Uterus (tissue), 4 donors: ENCODE data around the gene SLC39A1. TPM values are rescaled to one million over a fixed set of nuclear protein-coding genes. Genes with fewer than 3 reads are reported as not detected.

ENCODE experiments used
- DNase-seq, 2 donors: peaks; one replicate each; pipeline ENCODE4 v3.0.0-alpha.2; 2019 to 2020
- H3K27ac ChIP-seq, 2 donors: fragments of 200-600 bp; sonication (generic); 1 replicate in 1 of 2; 2 replicates in 1 of 2; pipeline ENCODE4 v1.5.1; 2016 to 2018
- H3K27me3 ChIP-seq, 2 donors: fragments of 200-600 bp; sonication (generic); one replicate each; pipeline ENCODE4 v1.5.1; 2018 to 2019; ENCODE audit warnings: control low read depth in 1 of 2
- H3K36me3 ChIP-seq, 2 donors: fragments of 200-600 bp; sonication (generic); one replicate each; pipeline ENCODE4 v1.5.1; 2019; ENCODE audit warnings: control low read depth in 1 of 2
- H3K4me1 ChIP-seq, 2 donors: fragments of 200-600 bp; sonication (generic); one replicate each; pipeline ENCODE4 v1.5.1; 2018 to 2019; ENCODE audit warnings: control low read depth in 1 of 2
- H3K4me3 ChIP-seq, 2 donors: fragments of 200-600 bp; sonication (generic); 1 replicate in 1 of 2; 2 replicates in 1 of 2; pipeline ENCODE4 v1.5.1; 2018 to 2019; ENCODE audit warnings: mild to moderate bottlenecking in 1 of 2
- H3K9me3 ChIP-seq, 2 donors: fragments of 200-600 bp; sonication (generic); one replicate each; pipeline ENCODE4 v1.5.1; 2019; ENCODE audit warnings: control low read depth in 1 of 2
- POLR2A ChIP-seq, 2 donors: fragments of 450-650 bp; IDR thresholded peaks; one replicate each; pipeline ENCODE4 v1.6.1; 2016; ENCODE audit warnings: antibody characterized with exemption in 2 of 2, mild to moderate bottlenecking in 1 of 2, moderate library complexity in 1 of 2
- intact Hi-C: fragments of 100-400 bp; cut with DNase I; formaldehyde crosslinking; loops from one replicate; pipeline ENCODE4 v1.15.1; 2023; ENCODE audit warnings: low total_unique reads
- total RNA-seq, 4 donors: library from RNA; depleted of rRNA in 3 of 4; stranded (reverse); fragments of >200 nt in 3 of 4; gene quantifications; one replicate each; pipeline versions ENCODE4 v1.1.0 to v1.2.4, GENCODE V29; 2014 to 2023
- TF ChIP-seq, protein P1 (sequence below), 4 experiments: fragments of 200-600 bp in 2 of 4; fragments of 450-650 bp in 2 of 4; sonication (generic) in 2 of 4; IDR thresholded peaks; one replicate each; pipeline ENCODE4 v1.5.1; 2016 to 2019; ENCODE audit warnings: antibody characterized with exemption in 4 of 4, mild to moderate bottlenecking in 2 of 4, moderate library complexity in 1 of 4
- donor health status: DM: yes; HTN: yes; CAD: no.

Gene SLC39A1
- total RNA-seq, 4 donors from 2014 or later, result 66.3 to 96.2 (median 83.6) TPM

DNA sequence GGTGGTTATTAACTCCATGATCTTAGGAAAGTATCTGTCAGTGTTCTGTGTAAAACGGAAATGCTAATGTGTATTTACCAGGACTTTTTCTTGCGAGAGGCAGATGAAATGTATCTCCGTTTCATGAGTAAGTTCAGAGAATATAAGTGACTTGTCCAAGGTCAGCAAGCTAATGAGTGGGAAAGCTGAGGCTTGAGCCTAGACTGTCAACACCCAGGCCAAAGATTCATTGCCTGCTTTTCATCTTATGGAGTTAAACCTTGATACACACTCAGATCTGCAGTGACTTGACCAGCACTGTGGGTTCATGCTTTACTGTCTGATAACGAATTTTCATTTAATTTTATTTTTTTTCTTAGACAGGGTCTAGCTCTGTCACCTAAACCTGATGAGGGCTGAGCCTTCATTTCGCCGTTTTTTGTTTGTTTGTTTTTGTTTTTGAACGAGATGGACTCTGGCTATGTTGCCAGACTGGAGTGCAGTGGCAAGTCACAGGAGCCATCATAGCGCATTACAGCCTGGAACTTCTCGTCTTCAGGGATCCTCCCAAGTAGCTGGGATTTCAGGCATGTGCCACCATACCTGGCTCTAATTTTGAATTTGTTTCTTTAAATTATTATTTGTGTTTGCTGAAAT, 15.1 kb upstream of the SLC39A1 start:
- no peaks in the 10 kb centered on the region for H3K9me3 ChIP-seq
- H3K27me3 ChIP-seq, result no peaks in the 10 kb centered on the region
- TF ChIP-seq, protein P1, sequence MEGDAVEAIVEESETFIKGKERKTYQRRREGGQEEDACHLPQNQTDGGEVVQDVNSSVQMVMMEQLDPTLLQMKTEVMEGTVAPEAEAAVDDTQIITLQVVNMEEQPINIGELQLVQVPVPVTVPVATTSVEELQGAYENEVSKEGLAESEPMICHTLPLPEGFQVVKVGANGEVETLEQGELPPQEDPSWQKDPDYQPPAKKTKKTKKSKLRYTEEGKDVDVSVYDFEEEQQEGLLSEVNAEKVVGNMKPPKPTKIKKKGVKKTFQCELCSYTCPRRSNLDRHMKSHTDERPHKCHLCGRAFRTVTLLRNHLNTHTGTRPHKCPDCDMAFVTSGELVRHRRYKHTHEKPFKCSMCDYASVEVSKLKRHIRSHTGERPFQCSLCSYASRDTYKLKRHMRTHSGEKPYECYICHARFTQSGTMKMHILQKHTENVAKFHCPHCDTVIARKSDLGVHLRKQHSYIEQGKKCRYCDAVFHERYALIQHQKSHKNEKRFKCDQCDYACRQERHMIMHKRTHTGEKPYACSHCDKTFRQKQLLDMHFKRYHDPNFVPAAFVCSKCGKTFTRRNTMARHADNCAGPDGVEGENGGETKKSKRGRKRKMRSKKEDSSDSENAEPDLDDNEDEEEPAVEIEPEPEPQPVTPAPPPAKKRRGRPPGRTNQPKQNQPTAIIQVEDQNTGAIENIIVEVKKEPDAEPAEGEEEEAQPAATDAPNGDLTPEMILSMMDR (IDR thresholded peaks at IDR 0.05), result no peak
- TF ChIP-seq POLR2A (IDR thresholded peaks at IDR 0.05), result no peak
- intact Hi-C loops, result loop anchor here (10.0 kb wide), 1 partner anchor 184 kb away; no protein-coding TSS in a partner anchor
- peak overlapping the region; percentile 94 to 98 for H3K4me3 ChIP-seq
- H3K4me1 ChIP-seq, result peaks cover 0 to 7% of the 10 kb centered on the region in 2 donors
- no peaks in the 10 kb centered on the region for H3K36me3 ChIP-seq
- no peak for DNase-seq
- H3K27ac ChIP-seq, result peak overlapping the region; percentile 93 to 94

DNA sequence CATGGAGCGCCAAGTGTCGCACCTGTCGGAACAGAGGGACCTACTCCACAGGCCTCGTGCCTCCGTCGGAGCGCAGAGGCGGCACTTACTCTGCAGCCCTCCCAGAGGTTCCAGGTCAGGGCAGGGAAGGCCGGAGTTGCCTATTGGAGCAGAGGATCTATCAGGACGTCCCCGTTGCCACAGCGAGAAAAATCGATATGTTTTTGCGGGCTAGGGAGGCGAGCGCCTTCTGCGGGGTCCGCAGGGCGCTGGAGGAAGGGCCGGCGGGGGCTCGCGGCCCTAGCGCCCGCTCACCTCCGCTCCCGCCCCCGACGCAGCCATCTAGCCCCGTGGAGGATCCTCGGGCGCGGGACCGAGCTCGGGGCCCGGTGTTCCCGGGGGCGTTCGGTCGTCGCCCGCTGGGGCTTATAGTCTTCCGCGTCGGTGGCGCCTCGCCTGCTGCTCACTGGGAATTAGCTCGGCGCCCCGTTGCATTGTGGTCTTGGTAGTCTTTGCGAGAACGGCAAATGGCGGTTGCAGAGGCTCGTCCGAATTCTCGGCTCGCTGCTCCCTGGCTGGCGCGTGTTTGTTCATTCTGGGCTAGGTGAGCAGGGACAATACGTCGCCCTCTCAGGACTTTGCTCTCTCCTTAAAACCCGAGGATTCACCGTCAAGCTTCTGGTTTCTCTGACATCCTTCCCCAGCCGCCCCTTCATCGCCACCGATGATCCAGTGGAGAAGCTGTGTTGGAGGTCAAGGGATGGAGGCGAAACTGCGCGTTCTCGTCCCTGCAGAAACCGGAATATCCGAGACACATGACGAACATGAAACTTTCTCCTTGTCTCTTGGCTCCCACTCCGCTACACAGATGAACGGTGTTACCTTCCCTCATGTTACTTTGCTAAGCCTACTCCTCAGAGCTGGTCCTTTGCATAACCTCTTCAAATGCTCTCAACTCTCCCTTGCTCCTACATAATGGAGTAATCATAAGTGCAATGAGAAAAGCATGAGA, 14.2 kb upstream of the SLC39A1 start, which contains the start of gene JTB:
Gene JTB (minus strand): TSS at position 425 of the 991 bp plus-strand sequence. CDS start 422 bp downstream, at position 3.
- Histone ChIP-seq H3K27ac (peak within 1 kb of the TSS; percentile 93 to 94), H3K4me1 (peaks cover 0 to 7% of the 10 kb centered on the region in 2 donors), H3K9me3 (no peaks in the 10 kb centered on the region), H3K4me3 (peak within 1 kb of the TSS; percentile 94 to 98), H3K27me3 (no peaks in the 10 kb centered on the region), H3K36me3 (no peaks in the 10 kb centered on the region)
- peak; percentile 82 to 86 for DNase-seq
- intact Hi-C loops, result loop anchor here (10.0 kb wide), 1 partner anchor 183 kb away; no protein-coding TSS in a partner anchor
- TF ChIP-seq, protein P1 (IDR thresholded peaks at IDR 0.05), result peak in 2 of 4 experiments; percentile 22 to 25
- peak; percentile 87 to 90 for TF ChIP-seq POLR2A (IDR thresholded peaks at IDR 0.05)

- H3K9me3 ChIP-seq, result no peaks in the 10 kb centered on the region
- H3K27me3 ChIP-seq, result no peaks in the 10 kb centered on the region
- H3K36me3 ChIP-seq, result no peaks in the 10 kb centered on the region
- peaks cover 0 to 7% of the 10 kb centered on the region in 2 donors for H3K4me1 ChIP-seq
- intact Hi-C loops, result loop anchor here (10.0 kb wide), 1 partner anchor 182 kb away; no protein-coding TSS in a partner anchor
- no peak for TF ChIP-seq POLR2A (IDR thresholded peaks at IDR 0.05)
- TF ChIP-seq, protein P1 (IDR thresholded peaks at IDR 0.05), result no peak
- H3K27ac ChIP-seq, result peak overlapping the region; percentile 93 to 94
- no peak for DNase-seq
- peak overlapping the region; percentile 94 to 98 for H3K4me3 ChIP-seq
Observed at GRCh38 chr1:153976819-153977249, 13.5 kb upstream of the SLC39A1 start.

DNA sequence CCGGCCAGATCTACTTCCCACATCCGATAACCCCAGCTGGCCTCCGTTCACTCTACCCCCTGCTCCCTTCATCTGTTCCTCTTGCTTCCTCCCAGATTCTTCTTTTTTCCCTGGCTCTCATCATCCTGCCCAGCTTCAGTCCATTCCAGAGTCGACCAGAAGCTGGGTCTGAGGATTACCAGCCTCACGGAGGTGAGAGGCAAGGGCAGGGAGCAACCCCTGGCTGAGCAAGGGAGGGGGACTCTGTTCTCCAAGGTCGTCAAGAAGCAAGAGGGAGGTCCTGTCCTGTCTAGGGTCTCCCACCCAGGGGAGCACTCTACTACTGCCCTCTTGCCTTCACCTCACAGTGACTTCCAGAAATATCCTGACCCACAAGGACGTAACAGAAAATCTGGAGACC, 10.2 kb upstream of the SLC39A1 start:
- Histone ChIP-seq H3K4me3 (no peak overlapping the region), H3K9me3 (no peaks in the 10 kb centered on the region), H3K36me3 (no peaks in the 10 kb centered on the region), H3K4me1 (peaks cover 0 to 7% of the 10 kb centered on the region in 2 donors), H3K27ac (no peak overlapping the region), H3K27me3 (no peaks in the 10 kb centered on the region)
- TF ChIP-seq POLR2A (IDR thresholded peaks at IDR 0.05), result no peak
- TF ChIP-seq, protein P1 (IDR thresholded peaks at IDR 0.05), result no peak
- DNase-seq, result no peak
- intact Hi-C loops, result loop anchor here (10.0 kb wide), 1 partner anchor 179 kb away; no protein-coding TSS in a partner anchor
